Left lung (tissue), 10 donors: ENCODE measurements around the gene MAGEF1. TPM values are rescaled to one million over a fixed set of nuclear protein-coding genes. Genes with fewer than 3 reads are reported as not detected.

Source experiments
- ATAC-seq: fragments of 200-7000 bp; cut with Tn5 transposase; one replicate; pipeline ENCODE4 v1.9.1; 2020; ENCODE audit warnings: moderate library complexity
- DNase-seq, 4 donors: peaks; one replicate each; pipeline ENCODE4 v3.0.0-alpha.2; 2013 to 2020
- H3K27ac ChIP-seq, 2 donors: fragments of 200-600 bp; sonication (generic) in 1 of 2; one replicate each; pipeline versions ENCODE4 v1.5.0 to v1.8.0; 2020 to 2021
- H3K27me3 ChIP-seq, 2 donors: fragments of 200-600 bp; sonication (generic) in 1 of 2; one replicate each; pipeline versions ENCODE4 v1.5.0 to v1.8.0; 2020 to 2021
- H3K36me3 ChIP-seq, 2 donors: fragments of 200-600 bp; sonication (generic) in 1 of 2; one replicate each; pipeline versions ENCODE4 v1.5.0 to v1.8.0; 2020 to 2021
- H3K4me1 ChIP-seq, 2 donors: fragments of 200-600 bp; one replicate each; pipeline ENCODE4 v1.8.0; 2021
- H3K4me3 ChIP-seq, 2 donors: fragments of 200-600 bp; sonication (generic) in 1 of 2; one replicate each; pipeline versions ENCODE4 v1.5.0 to v1.8.0; 2020 to 2021; ENCODE audit warnings: mild to moderate bottlenecking in 1 of 2
- H3K9me3 ChIP-seq, 2 donors: fragments of 200-600 bp; sonication (generic) in 1 of 2; one replicate each; pipeline versions ENCODE4 v1.5.0 to v1.8.0; 2020 to 2021
- intact Hi-C, 2 donors: fragments of 100-400 bp; cut with DNase I; formaldehyde crosslinking; loops; one replicate each; pipeline versions ENCODE4 v1.11.2 to v1.14.2; 2022
- polyA plus RNA-seq, 6 donors: library from polyadenylated mRNA; unstranded; fragments of 120-200 nt; gene quantifications; one replicate each; pipeline ENCODE4 v1.2.1, GENCODE V29; 2013; ENCODE audit not compliant: insufficient read length in 6 of 6
- total RNA-seq, 2 donors: library from RNA; stranded (reverse); fragmentation: NEBNext Ultra II Directional; extraction: Animal tissue kit (Norgen Biotek cat#: 25700); gene quantifications; one replicate each; pipeline ENCODE4 v1.2.1, GENCODE V29; 2021
- TF ChIP-seq, protein P1 (sequence below), 2 donors: fragments of 200-600 bp; sonication (generic) in 1 of 2; IDR thresholded peaks; one replicate each; pipeline versions ENCODE4 v1.5.0 to v1.8.0; 2021; ENCODE audit warnings: antibody characterized with exemption in 2 of 2
- donor health status: DM: no; HTN: yes; CAD: no.
- donor health status: DM: no; HTN: no; CAD: no.

MAGEF1 gene
- total and polyA plus RNA-seq, 8 donors: 27.8 to 62.4 (median 53.3) TPM

DNA sequence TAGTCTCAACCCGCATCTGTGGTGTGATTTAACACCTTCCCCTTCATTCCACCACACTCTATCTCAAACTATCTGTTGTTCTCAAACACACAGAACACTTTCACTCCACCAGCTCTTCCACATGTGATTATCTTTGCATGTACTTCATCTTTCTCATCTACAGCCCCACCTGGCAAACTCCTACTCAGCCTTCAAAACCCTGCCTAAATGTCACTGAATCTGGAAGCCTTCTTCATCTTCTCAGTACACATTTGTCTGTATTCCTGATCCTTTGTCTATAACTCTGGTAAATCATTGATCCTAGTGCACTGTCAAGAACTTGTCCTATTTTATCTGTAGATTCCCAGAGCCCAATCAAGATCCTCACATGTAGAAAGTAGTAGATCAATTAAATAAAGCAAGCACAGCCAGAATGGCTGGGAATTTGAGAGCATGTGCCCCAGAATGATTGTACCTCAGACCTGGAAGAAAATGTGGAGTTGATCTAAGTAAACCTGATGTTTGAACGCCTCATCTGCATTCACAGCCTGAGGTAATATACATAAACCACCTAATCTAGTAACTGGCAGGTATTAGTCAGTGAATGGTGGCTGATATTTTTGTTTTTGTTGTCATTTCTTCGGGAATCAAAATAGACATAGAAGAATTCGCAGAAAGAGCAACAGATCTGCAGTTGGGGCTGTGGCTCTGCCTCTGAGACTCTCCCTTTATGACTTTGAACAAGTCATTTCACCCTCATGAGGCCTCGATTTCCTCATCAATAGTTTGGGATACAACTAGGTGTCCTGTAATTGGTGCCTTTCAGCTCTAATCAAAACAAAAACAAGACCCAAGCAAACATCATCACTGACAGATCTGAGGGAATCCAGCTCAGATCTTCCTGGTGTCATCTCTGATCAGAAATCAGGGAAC, 28.0 kb upstream of the MAGEF1 start:
- ATAC-seq: no peak
- H3K9me3 ChIP-seq: no peaks in the 10 kb centered on the region
- no peak overlapping the region for H3K4me3 ChIP-seq
- no peak for DNase-seq
- no peaks in the 10 kb centered on the region for H3K27me3 ChIP-seq
- H3K27ac ChIP-seq: no peak overlapping the region
- TF ChIP-seq, protein P1, sequence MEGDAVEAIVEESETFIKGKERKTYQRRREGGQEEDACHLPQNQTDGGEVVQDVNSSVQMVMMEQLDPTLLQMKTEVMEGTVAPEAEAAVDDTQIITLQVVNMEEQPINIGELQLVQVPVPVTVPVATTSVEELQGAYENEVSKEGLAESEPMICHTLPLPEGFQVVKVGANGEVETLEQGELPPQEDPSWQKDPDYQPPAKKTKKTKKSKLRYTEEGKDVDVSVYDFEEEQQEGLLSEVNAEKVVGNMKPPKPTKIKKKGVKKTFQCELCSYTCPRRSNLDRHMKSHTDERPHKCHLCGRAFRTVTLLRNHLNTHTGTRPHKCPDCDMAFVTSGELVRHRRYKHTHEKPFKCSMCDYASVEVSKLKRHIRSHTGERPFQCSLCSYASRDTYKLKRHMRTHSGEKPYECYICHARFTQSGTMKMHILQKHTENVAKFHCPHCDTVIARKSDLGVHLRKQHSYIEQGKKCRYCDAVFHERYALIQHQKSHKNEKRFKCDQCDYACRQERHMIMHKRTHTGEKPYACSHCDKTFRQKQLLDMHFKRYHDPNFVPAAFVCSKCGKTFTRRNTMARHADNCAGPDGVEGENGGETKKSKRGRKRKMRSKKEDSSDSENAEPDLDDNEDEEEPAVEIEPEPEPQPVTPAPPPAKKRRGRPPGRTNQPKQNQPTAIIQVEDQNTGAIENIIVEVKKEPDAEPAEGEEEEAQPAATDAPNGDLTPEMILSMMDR (IDR thresholded peaks at IDR 0.05): no peak
- H3K4me1 ChIP-seq: no peaks in the 10 kb centered on the region
- intact Hi-C loops: no loop called here
- no peaks in the 10 kb centered on the region for H3K36me3 ChIP-seq

- no peaks in the 10 kb centered on the region for H3K9me3 ChIP-seq
- H3K4me3 ChIP-seq: no peak overlapping the region
- TF ChIP-seq, protein P1 (IDR thresholded peaks at IDR 0.05): no peak
- H3K27me3 ChIP-seq: no peaks in the 10 kb centered on the region
- ATAC-seq: no peak
- peak in 1 of 4 donors; percentile 24 for DNase-seq
- no peaks in the 10 kb centered on the region for H3K36me3 ChIP-seq
- H3K4me1 ChIP-seq: no peaks in the 10 kb centered on the region
- H3K27ac ChIP-seq: no peak overlapping the region
- intact Hi-C loops: no loop called here
Measured at GRCh38 chr3:184738982-184739381, 27.1 kb upstream of the MAGEF1 start.

- no peaks in the 10 kb centered on the region for H3K36me3 ChIP-seq
- DNase-seq (no peak), ATAC-seq (no peak)
- no peaks in the 10 kb centered on the region for H3K27me3 ChIP-seq
- no peak overlapping the region for H3K4me3 ChIP-seq
- no peaks in the 10 kb centered on the region for H3K4me1 ChIP-seq
- intact Hi-C loops: no loop called here
- TF ChIP-seq, protein P1 (IDR thresholded peaks at IDR 0.05): no peak
- H3K9me3 ChIP-seq: no peaks in the 10 kb centered on the region
- no peak overlapping the region for H3K27ac ChIP-seq
Measured at GRCh38 chr3:184738506-184738890, 26.6 kb upstream of the MAGEF1 start.

DNA sequence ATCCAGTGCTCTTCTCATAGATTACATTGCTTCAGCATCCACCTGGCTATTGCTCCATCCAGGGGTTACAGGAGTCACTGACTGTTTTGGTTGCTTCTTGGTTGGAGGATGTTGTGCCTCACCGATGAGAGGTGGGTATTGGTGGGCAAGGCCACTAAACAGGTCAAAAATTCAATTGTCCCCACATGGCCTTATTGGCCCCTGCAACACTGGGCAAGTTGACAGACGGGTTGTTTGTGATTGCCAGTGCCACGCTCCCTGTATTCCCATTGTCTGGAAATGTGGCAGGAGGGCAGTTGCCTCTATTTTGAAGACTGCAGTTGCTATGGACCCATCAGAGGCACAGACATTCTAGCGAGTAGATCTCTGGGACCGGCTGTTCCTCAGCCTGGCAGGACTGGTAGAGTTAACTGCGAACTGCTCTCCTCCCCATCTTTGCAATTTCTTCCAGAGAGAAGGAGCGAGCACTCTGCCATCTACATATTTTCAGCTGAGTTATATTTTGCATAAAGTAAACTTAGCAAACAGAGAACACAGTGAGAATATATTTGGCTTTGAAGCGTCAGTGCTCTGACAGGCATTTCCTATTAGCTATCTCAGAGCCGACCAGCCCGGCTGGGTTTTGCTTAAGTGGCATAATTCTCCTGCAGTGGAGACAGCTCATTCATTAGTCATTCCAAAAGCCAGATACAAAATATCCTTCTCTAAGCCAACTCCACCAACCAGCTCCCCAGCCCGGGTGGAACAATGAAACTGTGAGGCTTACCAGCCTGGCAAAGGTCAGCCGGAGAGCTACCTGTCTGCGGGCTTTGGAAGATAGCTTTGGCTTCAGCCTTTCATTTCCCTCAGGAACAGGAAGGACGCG, 26.0 kb upstream of the MAGEF1 start:
- DNase-seq (peak in 1 of 4 donors; percentile 34), ATAC-seq (peak; percentile 63)

More for the DNA sequence above, 26.0 kb upstream of the MAGEF1 start:
- Histone ChIP-seq H3K4me3 (no peak overlapping the region), H3K9me3 (no peaks in the 10 kb centered on the region), H3K27ac (no peak overlapping the region), H3K4me1 (no peaks in the 10 kb centered on the region), H3K27me3 (no peaks in the 10 kb centered on the region), H3K36me3 (no peaks in the 10 kb centered on the region)
- TF ChIP-seq, protein P1 (IDR thresholded peaks at IDR 0.05): no peak
- intact Hi-C loops: no loop called here
